Stomach smooth muscle (tissue), 2 donors: ENCODE measurements around the gene TBC1D8.

Experiments
- H3K27ac ChIP-seq: one replicate; pipeline ENCODE4 v1.7.0; 2013; ENCODE audit warnings: mild to moderate bottlenecking, low read length, inconsistent platforms
- H3K27me3 ChIP-seq, 2 donors: one replicate each; pipeline ENCODE4 v1.7.0; 2013; ENCODE audit warnings: low read length in 2 of 2; ENCODE audit not compliant: insufficient read depth in 2 of 2, control insufficient read depth in 1 of 2
- H3K36me3 ChIP-seq, 2 donors: one replicate each; pipeline ENCODE4 v1.7.0; 2013; ENCODE audit warnings: low read length in 2 of 2; ENCODE audit not compliant: control insufficient read depth in 2 of 2, insufficient read depth in 2 of 2
- H3K4me1 ChIP-seq: one replicate; pipeline ENCODE4 v1.7.0; 2013; ENCODE audit warnings: low read length; ENCODE audit not compliant: control insufficient read depth, insufficient read depth
- H3K4me3 ChIP-seq, 2 donors: one replicate each; pipeline ENCODE4 v1.7.0; 2013; ENCODE audit warnings: low read length in 2 of 2
- H3K9ac ChIP-seq, 2 donors: one replicate each; pipeline ENCODE4 v1.7.0; 2013; ENCODE audit warnings: low read length in 2 of 2, mild to moderate bottlenecking in 1 of 2
- H3K9me3 ChIP-seq, 2 donors: one replicate each; pipeline ENCODE4 v1.7.0; 2013; ENCODE audit warnings: low read length in 2 of 2; ENCODE audit not compliant: control insufficient read depth in 2 of 2
- donor health status: healthy.
- donor health status: Pancreatic carcinoma.

Gene TBC1D8

DNA sequence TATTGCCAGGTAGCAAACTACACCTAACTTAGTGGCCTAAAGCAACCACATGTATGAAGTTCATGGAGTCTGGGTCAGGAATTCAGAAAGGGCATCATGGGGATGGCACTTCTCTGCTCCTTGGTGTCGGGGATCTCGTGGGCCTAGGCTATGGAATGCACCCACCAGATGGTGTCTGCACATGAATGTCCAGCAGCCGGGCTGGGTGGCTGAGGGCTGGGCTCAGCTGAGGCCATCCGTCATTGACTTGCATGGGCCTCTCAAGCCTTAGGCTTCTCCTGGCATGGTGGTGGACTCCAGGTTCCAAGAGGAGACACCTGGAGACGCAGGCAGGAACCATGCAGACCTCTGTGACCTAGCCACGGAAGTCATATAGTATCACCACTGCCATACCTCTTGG, 175.1 kb downstream of the TBC1D8 start:
- Histone ChIP-seq H3K9ac (no peak overlapping the region), H3K4me1 (peaks cover 22% of the 10 kb centered on the region), H3K4me3 (no peak overlapping the region), H3K27ac (peak overlapping the region; percentile 88), H3K27me3 (no peaks in the 10 kb centered on the region), H3K36me3 (peaks cover 5 to 22% of the 10 kb centered on the region in 2 donors), H3K9me3 (no peaks in the 10 kb centered on the region)

GRCh38 chr2:100975521-100975785, 175.7 kb downstream of the TBC1D8 start:
- Histone ChIP-seq H3K4me3 (no peak overlapping the region), H3K4me1 (peaks cover 22% of the 10 kb centered on the region), H3K27me3 (no peaks in the 10 kb centered on the region), H3K9ac (no peak overlapping the region), H3K36me3 (peaks cover 7 to 24% of the 10 kb centered on the region in 2 donors), H3K9me3 (no peaks in the 10 kb centered on the region), H3K27ac (no peak overlapping the region)

- H3K4me1 ChIP-seq, result peaks cover 22% of the 10 kb centered on the region
- H3K9ac ChIP-seq, result no peak overlapping the region
- H3K9me3 ChIP-seq, result no peaks in the 10 kb centered on the region
- H3K27me3 ChIP-seq, result no peaks in the 10 kb centered on the region
- no peak overlapping the region for H3K27ac ChIP-seq
- peaks cover 7 to 27% of the 10 kb centered on the region in 2 donors for H3K36me3 ChIP-seq
- H3K4me3 ChIP-seq, result no peak overlapping the region
Measured at GRCh38 chr2:100974712-100975520, 176.3 kb downstream of the TBC1D8 start.

DNA sequence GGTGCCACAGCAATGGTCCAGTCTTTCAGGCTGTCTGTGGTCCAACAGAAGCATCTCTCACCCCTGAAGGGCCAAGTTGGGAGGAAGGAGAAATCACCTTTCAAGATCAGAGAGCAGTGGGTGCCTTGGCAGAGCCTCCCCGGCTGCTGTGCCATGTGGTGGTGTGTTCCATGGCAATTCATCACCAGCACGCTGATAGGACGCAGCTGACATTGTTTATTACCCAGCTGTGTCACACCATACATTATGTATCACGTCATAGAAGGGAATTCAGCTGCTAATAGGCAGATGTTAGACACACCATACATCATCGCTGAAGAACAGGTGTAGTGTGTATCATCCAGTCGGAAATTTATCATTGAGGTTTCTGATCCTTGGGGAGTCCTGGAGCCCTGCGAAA, 178.7 kb downstream of the TBC1D8 start:
- Histone ChIP-seq H3K27ac (no peak overlapping the region), H3K9ac (no peak overlapping the region), H3K4me3 (no peak overlapping the region), H3K36me3 (peaks cover 14 to 38% of the 10 kb centered on the region in 2 donors), H3K9me3 (no peaks in the 10 kb centered on the region), H3K4me1 (peaks cover 15% of the 10 kb centered on the region), H3K27me3 (no peaks in the 10 kb centered on the region)

GRCh38 chr2:100971221-100971620, 180.0 kb downstream of the TBC1D8 start:
- H3K27ac ChIP-seq, result no peak overlapping the region
- peaks cover 14 to 38% of the 10 kb centered on the region in 2 donors for H3K36me3 ChIP-seq
- H3K9ac ChIP-seq, result no peak overlapping the region
- no peaks in the 10 kb centered on the region for H3K27me3 ChIP-seq
- H3K4me1 ChIP-seq, result peaks cover 8% of the 10 kb centered on the region
- no peak overlapping the region for H3K4me3 ChIP-seq
- no peaks in the 10 kb centered on the region for H3K9me3 ChIP-seq

- Histone ChIP-seq H3K9ac (no peak overlapping the region), H3K36me3 (peaks cover 9 to 36% of the 10 kb centered on the region in 2 donors), H3K4me3 (no peak overlapping the region), H3K27me3 (no peaks in the 10 kb centered on the region), H3K27ac (no peak overlapping the region), H3K9me3 (no peaks in the 10 kb centered on the region), H3K4me1 (peaks cover 4% of the 10 kb centered on the region)
Measured at GRCh38 chr2:100969998-100970397, 181.2 kb downstream of the TBC1D8 start.

- Histone ChIP-seq H3K36me3 (peaks cover 9 to 33% of the 10 kb centered on the region in 2 donors), H3K4me1 (peaks cover 4% of the 10 kb centered on the region), H3K9ac (no peak overlapping the region), H3K9me3 (no peaks in the 10 kb centered on the region), H3K27me3 (no peaks in the 10 kb centered on the region), H3K27ac (no peak overlapping the region), H3K4me3 (no peak overlapping the region)
Measured at GRCh38 chr2:100968146-100969145, 182.7 kb downstream of the TBC1D8 start.

DNA sequence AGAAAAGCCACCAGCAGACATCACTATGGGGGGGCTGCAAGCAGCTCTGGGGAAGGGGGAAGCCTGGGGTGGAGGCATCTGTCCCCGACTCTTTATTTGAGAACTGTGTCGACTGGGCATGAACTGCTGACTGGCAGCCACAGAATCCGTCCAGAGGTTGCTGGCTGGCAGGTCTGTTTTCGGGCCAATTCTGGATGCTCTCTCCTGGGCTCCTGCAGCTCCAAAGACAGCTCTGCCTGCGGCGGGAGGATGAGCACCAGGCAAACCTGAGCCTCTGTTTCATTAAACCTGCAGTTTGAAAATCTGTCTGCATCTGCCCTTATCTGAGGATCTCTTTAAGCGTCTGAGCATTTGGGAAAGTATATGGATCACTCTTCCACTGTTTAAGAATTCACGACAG, 183.5 kb downstream of the TBC1D8 start:
- Histone ChIP-seq H3K4me3 (no peak overlapping the region), H3K27me3 (no peaks in the 10 kb centered on the region), H3K36me3 (peaks cover 9 to 30% of the 10 kb centered on the region in 2 donors), H3K9me3 (no peaks in the 10 kb centered on the region), H3K4me1 (peaks cover 4% of the 10 kb centered on the region), H3K9ac (no peak overlapping the region), H3K27ac (no peak overlapping the region)

- H3K27me3 ChIP-seq, result no peaks in the 10 kb centered on the region
- H3K9ac ChIP-seq, result no peak overlapping the region
- H3K36me3 ChIP-seq, result peaks cover 7 to 18% of the 10 kb centered on the region in 2 donors
- H3K4me1 ChIP-seq, result peaks cover 4% of the 10 kb centered on the region
- H3K27ac ChIP-seq, result no peak overlapping the region
- no peak overlapping the region for H3K4me3 ChIP-seq
- H3K9me3 ChIP-seq, result no peaks in the 10 kb centered on the region
Measured at GRCh38 chr2:100965596-100965995, 185.6 kb downstream of the TBC1D8 start.

DNA sequence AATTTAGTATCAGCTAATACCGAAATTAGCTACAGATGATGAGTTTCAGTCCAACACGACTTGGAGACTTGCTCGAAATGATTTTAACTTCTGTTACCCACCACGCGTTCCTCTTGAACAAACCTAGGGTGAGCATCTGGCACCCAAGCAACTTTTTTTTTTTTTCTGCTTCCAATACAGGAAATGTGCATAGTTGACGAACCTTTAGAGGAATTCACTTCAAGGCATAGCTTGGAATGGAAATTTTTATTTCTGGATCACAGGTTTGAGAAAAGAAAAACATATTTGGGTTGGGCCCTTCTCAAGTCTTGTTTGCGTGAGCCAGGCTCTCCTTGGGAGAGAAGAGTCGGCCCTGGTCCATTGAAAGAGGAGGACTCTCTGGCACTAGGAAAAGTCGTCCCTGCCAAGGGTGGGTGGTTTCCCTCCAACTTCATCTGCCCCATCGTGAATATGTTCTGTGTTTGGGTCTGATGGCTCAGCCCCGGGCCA, 186.5 kb downstream of the TBC1D8 start:
- H3K4me3 ChIP-seq, result no peak overlapping the region
- peaks cover 4% of the 10 kb centered on the region for H3K4me1 ChIP-seq
- no peak overlapping the region for H3K27ac ChIP-seq
- H3K9me3 ChIP-seq, result no peaks in the 10 kb centered on the region
- no peaks in the 10 kb centered on the region for H3K27me3 ChIP-seq
- H3K9ac ChIP-seq, result no peak overlapping the region
- H3K36me3 ChIP-seq, result peaks cover 7 to 13% of the 10 kb centered on the region in 2 donors
